GM19372 (cell line): ENCODE data around the gene PTTG1IP2.
A peak's percentile ranks its signal among the peaks of the same experiment; 100 is the strongest.
"Not testable (repeated sequence)": the region's sequence is repeated elsewhere in the genome, so short reads cannot be mapped to it uniquely, and the experiment has no call there.

Experiments used
- ATAC-seq: cut with Tn5 transposase; IDR thresholded peaks from one replicate; pipeline ENCODE4 v1.9.1; 2021; ENCODE audit warnings: mild to moderate bottlenecking, low read depth, moderate library complexity; ENCODE audit not compliant: unreplicated experiment

The PTTG1IP2 gene

GRCh38 chr7:90469554-90469953, at the start of gene PTTG1IP2:
Gene PTTG1IP2 (plus strand): TSS chr7:90469639. CDS start chr7:90469787, 148 bp downstream.
- ATAC-seq = no peak

- no peak for ATAC-seq
These were observed 47.8 kb upstream of the PTTG1IP2 start for GRCh38 chr7:90421651-90422050.

GRCh38 chr7:90424720-90425119, 44.7 kb upstream of the PTTG1IP2 start:
- ATAC-seq = peak; percentile 96

GRCh38 chr7:90425376-90425775, 44.1 kb upstream of the PTTG1IP2 start:
- no peak for ATAC-seq

GRCh38 chr7:90430614-90431460, 38.6 kb upstream of the PTTG1IP2 start:
- ATAC-seq = no peak

GRCh38 chr7:90432752-90433151, 36.7 kb upstream of the PTTG1IP2 start:
- ATAC-seq = no peak

- ATAC-seq = no peak
These were observed 36.2 kb upstream of the PTTG1IP2 start for GRCh38 chr7:90433221-90433620.

GRCh38 chr7:90445633-90446032, 23.8 kb upstream of the PTTG1IP2 start:
- no peak for ATAC-seq

- ATAC-seq = no peak
These were observed 23.1 kb upstream of the PTTG1IP2 start for GRCh38 chr7:90446137-90446899.

- no peak for ATAC-seq
These were observed 16.1 kb upstream of the PTTG1IP2 start for GRCh38 chr7:90453259-90453891.

GRCh38 chr7:90453931-90454330, 15.5 kb upstream of the PTTG1IP2 start:
- no peak for ATAC-seq

- ATAC-seq = peak; percentile 90
These were observed 14.0 kb upstream of the PTTG1IP2 start for GRCh38 chr7:90455163-90456030.

- no peak for ATAC-seq
These were observed 11.3 kb upstream of the PTTG1IP2 start for GRCh38 chr7:90458104-90458503.

- ATAC-seq = no peak
These were observed 9.6 kb upstream of the PTTG1IP2 start for GRCh38 chr7:90459888-90460287.

GRCh38 chr7:90461219-90461618, 8.2 kb upstream of the PTTG1IP2 start:
- ATAC-seq = no peak

- not testable (repeated sequence) for ATAC-seq
These were observed 6.2 kb upstream of the PTTG1IP2 start for GRCh38 chr7:90463151-90463628.

GRCh38 chr7:90465816-90466215, 3.6 kb upstream of the PTTG1IP2 start:
- ATAC-seq = no peak

- ATAC-seq = no peak
These were observed 3.5 kb downstream of the PTTG1IP2 start for GRCh38 chr7:90472805-90473540.

GRCh38 chr7:90473814-90474213, 4.4 kb downstream of the PTTG1IP2 start:
- ATAC-seq = no peak
